HG03039 (cell line): Measurements from ENCODE around the gene ELOVL5.
"Not testable (repeated sequence)": the region's sequence is repeated elsewhere in the genome, so short reads cannot be mapped to it uniquely, and the experiment has no call there.

Experiments used
- ATAC-seq: cut with Tn5 transposase; IDR thresholded peaks from one replicate; pipeline ENCODE4 v1.9.1; 2021; ENCODE audit warnings: mild to moderate bottlenecking, moderate library complexity; ENCODE audit not compliant: unreplicated experiment

Gene ELOVL5

GRCh38 chr6:53330137-53330536, 18.6 kb downstream of the ELOVL5 start:
- ATAC-seq, result no peak

DNA sequence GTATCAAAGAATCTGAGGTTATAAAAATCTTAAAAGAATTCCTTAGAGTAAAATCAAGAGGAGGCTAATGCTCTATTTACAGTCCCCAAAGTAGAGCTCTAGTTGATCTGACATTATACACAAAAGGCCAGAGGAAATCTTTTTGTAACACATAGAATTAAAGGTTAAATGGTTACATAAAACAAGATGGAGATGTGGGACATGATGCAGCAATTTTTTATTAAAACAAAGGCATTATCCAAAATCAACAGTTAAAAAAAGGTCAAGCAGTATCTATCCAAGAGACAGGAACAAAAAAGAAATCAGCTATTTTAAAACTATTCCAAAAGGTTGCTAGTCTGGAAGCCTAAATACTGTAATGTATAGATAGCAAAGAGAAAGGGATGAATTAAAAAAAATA, 20.4 kb downstream of the ELOVL5 start:
- ATAC-seq, result no peak

- ATAC-seq, result no peak
Measured at GRCh38 chr6:53327017-53327395, 21.7 kb downstream of the ELOVL5 start.

GRCh38 chr6:53326372-53327016, 22.3 kb downstream of the ELOVL5 start:
- no peak for ATAC-seq

DNA sequence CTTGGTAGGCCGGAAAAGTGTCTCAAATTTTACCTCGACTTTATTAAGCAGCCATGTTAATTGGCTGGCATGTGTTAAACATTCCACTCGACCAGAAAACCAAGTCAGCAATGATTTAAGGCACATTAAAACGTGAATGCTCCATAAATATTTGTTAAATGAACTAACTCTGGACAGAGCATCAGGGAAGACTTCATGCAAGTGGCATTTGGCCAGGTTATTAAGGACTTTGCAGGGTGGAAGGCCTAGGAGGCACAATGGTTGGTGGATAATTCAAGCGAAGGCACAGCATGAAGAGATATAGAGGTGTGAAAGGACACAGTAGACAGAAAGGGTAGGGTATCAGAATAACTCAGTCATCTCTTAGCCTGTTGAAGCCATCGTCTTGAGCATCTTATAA, 23.0 kb downstream of the ELOVL5 start:
- ATAC-seq, result no peak

DNA sequence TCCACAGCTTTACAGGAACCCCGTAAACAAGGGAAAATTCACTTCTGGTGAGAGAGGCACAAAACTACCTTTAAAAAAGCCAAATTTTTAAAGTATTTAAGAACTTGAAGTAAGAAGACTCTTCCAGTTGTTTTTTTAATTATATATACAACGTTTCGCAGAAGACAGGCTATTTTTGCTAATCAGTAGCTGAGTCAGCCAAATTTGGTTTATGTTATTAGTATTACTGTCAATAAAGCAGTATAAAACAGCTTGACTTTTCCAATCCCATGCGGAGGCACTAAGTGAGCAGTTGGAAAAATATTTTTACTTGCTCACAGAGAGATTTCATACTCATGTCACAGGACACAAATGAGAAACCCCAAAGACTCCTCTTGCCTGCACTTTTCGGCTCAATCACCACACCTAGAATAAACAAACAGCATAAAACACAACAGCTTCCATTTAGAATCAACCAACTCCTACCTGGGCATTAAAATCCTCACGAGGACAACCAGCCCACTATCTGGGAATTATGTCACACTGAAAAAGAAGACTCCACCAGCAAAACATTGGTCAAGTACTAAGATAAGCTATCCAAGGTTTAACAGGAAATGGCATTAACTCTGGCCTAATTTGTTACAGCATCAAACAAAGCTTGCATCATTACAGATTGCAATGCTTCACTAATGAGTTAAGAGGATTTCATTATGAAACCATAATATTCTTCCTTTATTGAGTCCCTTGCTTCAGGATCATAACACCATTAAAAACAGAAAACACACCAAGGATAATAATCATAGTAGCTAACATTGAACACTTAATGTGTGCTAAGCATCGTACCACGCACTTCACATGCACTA, 26.3 kb downstream of the ELOVL5 start:
- ATAC-seq, result no peak

- ATAC-seq, result no peak
Measured at GRCh38 chr6:53321701-53322100, 27.0 kb downstream of the ELOVL5 start.

- no peak for ATAC-seq
Measured at GRCh38 chr6:53320964-53321363, 27.8 kb downstream of the ELOVL5 start.

GRCh38 chr6:53318429-53318828, 30.3 kb downstream of the ELOVL5 start:
- no peak for ATAC-seq

DNA sequence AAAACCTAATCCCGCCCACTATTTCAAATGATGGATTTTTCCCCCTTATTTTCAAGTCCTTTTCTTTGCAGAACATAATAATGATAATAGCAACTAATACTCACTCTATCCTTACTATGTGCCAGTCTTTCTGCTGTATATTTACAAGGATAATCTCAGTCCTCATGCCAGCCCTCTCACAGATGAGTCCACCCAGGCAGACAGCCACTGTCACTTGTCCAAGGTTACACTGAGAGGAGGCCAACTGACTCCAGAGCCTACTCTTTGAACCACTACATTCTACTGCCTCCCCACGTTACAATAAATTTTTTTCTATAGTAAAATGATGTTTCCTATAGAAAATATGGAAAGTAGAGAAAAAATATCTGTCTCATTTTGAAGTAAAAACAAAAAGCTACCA, 30.9 kb downstream of the ELOVL5 start:
- ATAC-seq, result no peak

- ATAC-seq, result not testable (repeated sequence)
Measured at GRCh38 chr6:53317299-53317698, 31.5 kb downstream of the ELOVL5 start.

GRCh38 chr6:53316142-53316541, 32.6 kb downstream of the ELOVL5 start:
- ATAC-seq, result no peak

GRCh38 chr6:53315086-53315724, 33.5 kb downstream of the ELOVL5 start:
- ATAC-seq, result no peak

DNA sequence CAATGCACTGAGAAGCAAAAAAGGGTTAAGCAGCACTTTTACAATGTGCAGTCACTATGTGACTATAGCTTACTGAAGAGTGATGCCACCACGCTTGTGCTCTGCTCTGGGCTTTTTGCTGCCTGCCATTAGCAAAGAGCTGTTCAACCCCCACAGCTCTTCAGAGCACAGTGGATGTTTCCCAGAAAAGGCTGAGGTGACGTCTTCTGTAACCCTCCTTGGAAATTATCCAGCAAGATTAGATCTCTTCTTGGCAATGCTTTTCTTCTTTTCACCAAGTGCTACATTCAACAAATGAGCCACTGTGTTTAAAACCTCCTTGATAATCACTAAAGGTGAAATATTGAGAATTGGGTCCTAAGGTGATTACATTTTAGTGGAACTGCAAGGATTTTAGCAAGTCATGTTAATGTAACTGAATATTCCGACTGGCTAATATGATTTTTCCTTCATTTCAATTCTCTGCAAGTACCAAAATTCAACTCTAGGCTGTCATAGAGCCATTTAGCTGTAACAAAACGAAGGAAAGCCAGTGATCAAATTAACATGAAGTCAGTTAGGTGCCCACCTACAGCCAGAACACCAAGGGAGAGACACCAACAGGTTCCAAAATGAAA, 34.9 kb downstream of the ELOVL5 start:
- ATAC-seq, result no peak

DNA sequence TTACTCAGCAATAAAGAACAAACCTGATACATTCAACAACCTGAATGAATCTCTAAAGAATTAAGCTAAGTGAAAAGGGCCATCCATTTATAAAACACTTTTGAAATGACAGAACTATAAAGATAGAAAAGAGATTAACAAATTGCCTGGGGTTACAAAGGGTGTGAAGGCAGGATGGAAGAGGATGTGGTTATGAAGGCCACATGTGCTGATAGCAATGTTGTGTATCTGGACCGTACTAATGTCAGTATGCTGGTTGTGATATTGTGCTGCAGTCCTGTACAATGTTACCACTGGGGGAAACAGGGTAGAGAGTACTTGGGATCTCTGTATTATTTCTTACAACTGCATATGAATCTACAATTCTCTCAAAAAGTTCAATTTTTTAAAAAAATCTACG, 36.4 kb downstream of the ELOVL5 start:
- ATAC-seq, result no peak

- ATAC-seq, result no peak
Measured at GRCh38 chr6:53311586-53311935, 37.2 kb downstream of the ELOVL5 start.

DNA sequence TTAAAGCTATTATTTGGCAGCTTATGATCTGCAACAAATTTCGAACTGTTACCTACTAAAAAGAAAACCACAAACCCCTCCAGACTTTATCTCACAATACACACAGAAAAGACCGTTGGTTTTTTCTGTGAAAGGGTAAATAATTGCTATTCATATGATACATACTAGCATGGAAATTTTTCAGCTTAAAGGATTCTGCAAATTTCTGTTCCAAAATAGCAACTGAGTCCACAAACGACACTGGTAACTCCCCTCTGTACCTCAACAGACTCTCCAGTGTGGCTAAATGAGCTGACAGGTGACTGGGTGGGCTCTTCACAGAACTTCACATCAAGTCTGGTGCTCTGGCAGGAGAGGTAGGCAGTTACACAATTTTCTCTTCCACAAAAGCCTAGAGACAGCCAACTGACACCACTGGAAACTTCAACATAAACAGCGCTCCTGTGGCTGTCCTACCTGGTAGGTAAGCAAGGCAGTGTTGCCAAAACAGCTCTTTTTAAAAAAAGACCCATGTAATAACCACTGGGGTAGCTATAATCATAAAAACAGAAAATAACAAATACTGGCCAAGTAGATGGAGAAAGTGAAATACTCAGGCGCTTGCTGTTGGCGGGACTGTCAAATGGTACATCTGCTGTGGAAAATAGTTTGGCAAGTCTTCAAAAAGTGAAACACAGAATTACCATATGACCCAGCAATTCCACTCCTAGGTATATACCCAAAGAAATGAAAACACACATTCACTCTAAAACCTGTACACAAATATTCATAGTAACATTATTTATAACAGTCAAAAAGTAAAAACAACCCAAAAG, 37.8 kb downstream of the ELOVL5 start:
- no peak for ATAC-seq

DNA sequence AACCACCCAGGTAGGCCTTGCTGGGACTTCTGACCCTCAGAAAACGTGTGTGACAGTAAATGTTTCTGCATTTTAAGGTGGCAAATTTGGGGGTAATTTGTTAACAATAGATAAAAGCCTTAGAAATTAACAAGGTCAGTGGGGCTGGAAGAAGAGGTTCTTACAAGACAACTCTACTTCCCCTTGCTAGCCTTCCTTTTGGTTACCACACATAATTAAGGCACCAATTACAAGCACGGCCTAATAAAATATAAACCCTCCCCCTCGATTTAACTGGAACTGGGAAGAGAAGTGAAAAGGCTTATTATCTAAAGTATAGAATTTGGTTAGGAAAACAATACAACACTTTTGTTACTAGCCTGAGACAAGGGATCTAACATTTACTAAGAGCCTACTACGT, 38.8 kb downstream of the ELOVL5 start:
- ATAC-seq, result no peak

DNA sequence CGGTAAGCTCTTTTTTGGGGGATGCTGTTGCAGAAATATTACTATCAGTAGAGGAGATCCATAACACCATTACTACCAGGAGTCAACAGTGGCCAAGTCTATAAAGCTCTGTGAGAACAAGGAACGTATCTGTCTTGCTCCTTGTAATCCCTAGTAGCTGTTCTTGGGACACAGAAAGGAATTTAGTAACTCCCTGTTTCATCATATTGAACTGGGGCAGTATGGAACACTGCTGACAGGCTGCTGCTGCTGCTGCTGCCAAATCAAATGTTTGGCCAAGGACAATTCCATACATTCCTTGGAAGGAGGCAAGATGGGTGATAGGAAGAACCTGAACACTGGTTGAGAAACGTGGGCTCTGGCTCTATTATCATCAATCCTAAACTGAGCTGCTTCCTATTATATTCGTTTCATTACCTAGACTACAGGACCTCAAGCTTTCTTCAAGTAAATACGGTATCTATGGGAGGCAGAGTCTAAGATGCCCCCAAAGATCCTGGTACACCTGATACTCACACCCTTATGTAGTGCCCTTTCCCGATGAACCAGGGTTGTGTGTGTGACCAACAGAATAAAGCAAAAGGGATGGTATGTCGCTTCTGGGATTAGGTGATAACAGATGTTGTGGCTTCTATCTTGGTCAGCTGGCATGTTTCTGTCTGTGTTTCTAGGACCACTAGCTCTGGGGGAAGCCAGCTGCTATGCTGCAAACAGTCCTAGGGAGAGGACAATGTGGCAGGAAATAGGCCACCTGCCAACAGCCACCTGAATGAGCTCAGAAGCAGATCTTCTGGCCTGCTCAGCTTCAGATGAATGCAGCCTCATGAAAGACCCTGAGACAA, 39.5 kb downstream of the ELOVL5 start:
- no peak for ATAC-seq

- peak; percentile 68 for ATAC-seq
Measured at GRCh38 chr6:53306819-53307347, 41.9 kb downstream of the ELOVL5 start.
